Endothelial cell of umbilical vein (primary cell): ENCODE results near the gene GALNT2. TPM values are rescaled to one million over a fixed set of nuclear protein-coding genes. Genes with fewer than 3 reads are reported as not detected.

Source experiments
- BruUV-seq: library from RNA; stranded (reverse); fragments of 400-500 nt; replicated peaks from 2 replicates; lab custom pipeline; 2021; lab: Mats Ljungman, UMichigan
- CTCF ChIA-PET: fragments of 300-600, 350-600 bp; sonication (Branson Sonifier 250); formaldehyde crosslinking; loops from one replicate; lab custom pipeline; 2021; ENCODE audit warnings: antibody characterized with exemption, inconsistent platforms; lab: Charles Lee
- POLR2A ChIA-PET: fragments of 300-600, 350-600 bp; sonication (Branson Sonifier 250); formaldehyde crosslinking; loops from one replicate; lab custom pipeline; 2021; ENCODE audit warnings: antibody characterized with exemption, inconsistent platforms; lab: Charles Lee
- DNase-seq: peaks from one replicate; pipeline ENCODE4 v3.0.0-alpha.2; 2011; ENCODE audit warnings: low read depth, low spot score
- FAIRE-seq: peaks from 2 replicates; lab custom pipeline; 2011; peaks lifted over from hg19 to GRCh38; lab: Jason Lieb, UNC
- H2AFZ ChIP-seq: 2 replicates; pipeline ENCODE4 v1.6.0; 2012; ENCODE audit warnings: low read depth, low read length, control low read depth, inconsistent platforms
- H3K27ac ChIP-seq: 2 replicates; pipeline ENCODE4 v1.5.1; 2011; ENCODE audit warnings: low read depth, mild to moderate bottlenecking, control low read depth, low read length, moderate library complexity; ENCODE audit not compliant: insufficient read depth
- H3K27me3 ChIP-seq, 2 experiments: 2 replicates each; pipeline versions ENCODE4 v1.6.0 to v1.6.1; 2011; ENCODE audit warnings: low read length in 2 of 2, mixed read lengths in 1 of 2; ENCODE audit not compliant: control insufficient read depth in 2 of 2, insufficient read depth in 2 of 2
- H3K36me3 ChIP-seq, 2 experiments: 2 replicates in 1 of 2; 3 replicates in 1 of 2; pipeline ENCODE4 v1.5.1; 2011; ENCODE audit warnings: low read length in 2 of 2, mild to moderate bottlenecking in 1 of 2, moderate library complexity in 1 of 2; ENCODE audit not compliant: control insufficient read depth in 2 of 2, insufficient read depth in 2 of 2; ENCODE audit errors: extremely low read depth in 1 of 2
- H3K4me1 ChIP-seq: 3 replicates; pipeline ENCODE4 v1.5.1; 2011; ENCODE audit warnings: mild to moderate bottlenecking, low read length; ENCODE audit not compliant: control insufficient read depth, insufficient read depth; ENCODE audit errors: extremely low read depth
- H3K4me2 ChIP-seq: 2 replicates; pipeline ENCODE4 v1.6.1; 2011; ENCODE audit warnings: low read length, control low read depth, mixed read lengths; ENCODE audit not compliant: insufficient read depth
- H3K4me3 ChIP-seq, 3 experiments: fragments of 200-600 bp in 1 of 3; sonication (generic), shearing (Covaris generic) in 1 of 3; replicated peaks in 1 of 3; 2 replicates each; pipeline ENCODE4 v1.5.1; 2011 to 2016; ENCODE audit warnings: control low read depth in 3 of 3, low read length in 3 of 3, mild to moderate bottlenecking in 2 of 3, inconsistent platforms in 1 of 3, low read depth in 1 of 3, moderate library complexity in 1 of 3; ENCODE audit not compliant: insufficient read depth in 1 of 3
- H3K79me2 ChIP-seq: 2 replicates; pipeline ENCODE4 v1.6.0; 2012; ENCODE audit warnings: low read length, inconsistent platforms; ENCODE audit not compliant: control insufficient read depth, insufficient read depth
- H3K9ac ChIP-seq: replicated peaks from 2 replicates; pipeline ENCODE3; 2011; ENCODE audit warnings: low read length, control low read depth; ENCODE audit not compliant: insufficient read depth; ENCODE audit errors: extremely low read depth
- H3K9me1 ChIP-seq: replicated peaks from 3 replicates; pipeline ENCODE4 v1.6.0; 2011; ENCODE audit warnings: mild to moderate bottlenecking, low read length; ENCODE audit not compliant: control insufficient read depth, insufficient read depth; ENCODE audit errors: extremely low read depth
- H3K9me3 ChIP-seq: replicated peaks from 2 replicates; pipeline ENCODE4 v1.5.1; 2012; ENCODE audit warnings: low read length, inconsistent platforms; ENCODE audit not compliant: control insufficient read depth, insufficient read depth
- H4K20me1 ChIP-seq: replicated peaks from 2 replicates; pipeline ENCODE3; 2011; ENCODE audit warnings: mild to moderate bottlenecking, low read length; ENCODE audit not compliant: control insufficient read depth, insufficient read depth; ENCODE audit errors: extremely low read depth
- CTCF ChIP-seq, 2 donors: IDR thresholded peaks; 1 replicate in 1 of 2; 2 replicates in 1 of 2; pipeline ENCODE4 v1.5.1; 2011; ENCODE audit warnings: low read length in 2 of 2, mild to moderate bottlenecking in 2 of 2, moderate library complexity in 2 of 2, control low read depth in 1 of 2, inconsistent platforms in 1 of 2, low read depth in 1 of 2; ENCODE audit not compliant: insufficient read depth in 1 of 2; ENCODE audit errors: extremely low read depth in 1 of 2
- EZH2 ChIP-seq: IDR thresholded peaks from 2 replicates; pipeline ENCODE4 v1.6.1; 2012; ENCODE audit warnings: borderline replicate concordance, low read depth, mild to moderate bottlenecking, moderate library complexity, low read length, inconsistent platforms; ENCODE audit not compliant: severe bottlenecking
- FOS ChIP-seq: IDR thresholded peaks from 2 replicates; pipeline ENCODE4 v1.6.1; 2011; ENCODE audit warnings: mild to moderate bottlenecking, low read length, moderate library complexity, borderline replicate concordance; ENCODE audit not compliant: insufficient read depth
- GATA2 ChIP-seq: IDR thresholded peaks from 2 replicates; pipeline ENCODE4 v1.7.0; 2011; ENCODE audit warnings: low read depth, mild to moderate bottlenecking, moderate library complexity, mixed read lengths, low read length; ENCODE audit not compliant: insufficient read length, insufficient read depth
- JUN ChIP-seq: IDR thresholded peaks from 2 replicates; pipeline ENCODE4 v1.6.1; 2011; ENCODE audit warnings: borderline replicate concordance, low read depth; ENCODE audit not compliant: insufficient read length, insufficient read depth
- MAX ChIP-seq: IDR thresholded peaks from 2 replicates; pipeline ENCODE4 v1.6.1; 2011; ENCODE audit not compliant: insufficient read depth, insufficient read length
- MYC ChIP-seq: IDR thresholded peaks from one replicate; pipeline ENCODE4 v1.6.1; 2011; ENCODE audit warnings: mild to moderate bottlenecking, low read depth, low read length
- POLR2A ChIP-seq: IDR thresholded peaks from 2 replicates; pipeline ENCODE4 v1.6.1; 2012; ENCODE audit warnings: low read depth, mild to moderate bottlenecking, control low read depth, low read length
- POLR2AphosphoS5 ChIP-seq: IDR thresholded peaks from 2 replicates; pipeline ENCODE4 v1.6.1; 2012; ENCODE audit warnings: low read depth, mild to moderate bottlenecking, control low read depth, low read length, moderate library complexity; ENCODE audit not compliant: insufficient read depth
- dilution Hi-C: fragments of 300-500 bp; cut with MboI; formaldehyde crosslinking; loops from one replicate; pipeline ENCODE4 v1.15.0; 2019; ENCODE audit warnings: low sequenced_read_pairs; ENCODE audit not compliant: extremely low pct_ligation_motif_present
- intact Hi-C: fragments of 100-400 bp; cut with micrococcal nuclease; formaldehyde crosslinking; loops from one replicate; pipeline ENCODE4 v1.10.0; 2022
- polyA plus RNA-seq, 4 experiments: library from polyadenylated mRNA; depleted of rRNA in 3 of 4; stranded (reverse) in 3 of 4; unstranded in 1 of 4; fragments of >200 nt; gene quantifications; 2 replicates each; pipeline versions ENCODE4 v1.2.1 to v1.2.3, GENCODE V29; 2011 to 2012; ENCODE audit warnings: missing spikeins in 1 of 4
- total RNA-seq: library from RNA; stranded (reverse); gene quantifications from 2 replicates; pipeline ENCODE4 v1.2.3, GENCODE V29; 2021

The GALNT2 gene
- total and polyA plus RNA-seq, 2 donors (not counting 3 experiments of a cell fraction or from before 2014, with no cell fraction given): 56.3 to 77.5 TPM

DNA sequence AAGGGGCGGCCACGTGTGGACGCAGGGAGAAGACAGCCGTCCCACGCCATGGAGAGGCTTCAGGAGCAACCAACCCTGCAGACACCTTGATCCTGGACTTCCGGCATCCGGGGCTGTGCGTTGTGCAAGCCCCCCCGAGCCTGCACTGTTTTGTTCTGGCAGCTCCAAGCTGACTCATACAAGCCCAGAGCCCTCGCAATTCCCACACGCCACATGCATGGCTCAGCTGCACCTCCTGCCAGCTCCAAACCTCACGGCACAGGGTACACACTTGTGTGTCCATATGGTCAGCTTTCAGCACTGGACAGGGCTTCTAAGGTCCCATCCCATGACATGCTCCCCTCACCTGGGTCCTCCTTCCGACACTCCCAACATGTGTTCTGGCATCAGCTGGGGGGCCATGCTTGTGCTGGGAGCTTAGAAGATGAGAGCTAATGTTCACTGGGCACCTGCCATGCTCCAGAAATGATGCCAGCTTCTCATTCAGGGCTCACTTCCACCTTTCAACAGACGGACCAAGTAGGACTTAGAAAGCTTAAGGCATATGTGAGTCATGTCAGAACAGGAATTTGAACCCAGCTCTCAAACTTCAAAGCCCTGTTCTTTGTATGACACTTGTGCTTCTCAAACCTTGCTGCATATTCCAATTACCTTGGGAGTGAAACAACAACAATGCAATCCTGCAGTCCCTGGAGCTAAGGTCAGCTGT is 221.8 kb downstream of the GALNT2 start:
- H3K27me3 ChIP-seq: peaks cover 0 to 4% of the 10 kb centered on the region in 2 experiments
- H2AFZ ChIP-seq: no peak overlapping the region
- DNase-seq (no peak), FAIRE-seq (no peak)
- dilution Hi-C loops (no loop called here), intact Hi-C loops (no loop called here)
- H3K9me3 ChIP-seq: no peaks in the 10 kb centered on the region
- no peak overlapping the region for H3K4me2 ChIP-seq
- no peaks in the 10 kb centered on the region for H4K20me1 ChIP-seq
- TF ChIP-seq POLR2A (no peak), JUN (no peak), EZH2 (no peak), FOS (no peak), POLR2AphosphoS5 (no peak), MYC (no peak), MAX (no peak), CTCF (IDR thresholded peaks at IDR 0.05; ENCODE audit: extremely low read depth in 1 of 2, insufficient read depth in 1 of 2, low read depth in 1 of 2, low read length in 2 of 2) (no peak), GATA2 (no peak)
- H3K4me1 ChIP-seq: no peaks in the 10 kb centered on the region
- H3K36me3 ChIP-seq: no peaks in the 10 kb centered on the region
- H3K79me2 ChIP-seq: no peaks in the 10 kb centered on the region
- BruUV-seq: no TSS peak
- no peak overlapping the region for H3K9ac ChIP-seq
- H3K9me1 ChIP-seq: no peaks in the 10 kb centered on the region
- ChIA-PET POLR2A (no interaction called here), CTCF (interaction anchor here (1.2 to 1.9 kb wide), 2 partner anchors 15 to 628 kb away, joined by 3 to 4 read pairs; no protein-coding TSS in a partner anchor)
- H3K4me3 ChIP-seq: no peak overlapping the region
- no peak overlapping the region for H3K27ac ChIP-seq
